Esophagus muscularis mucosa (tissue), 3 donors: Measurements from ENCODE around the gene CBL.

Experiments
- POLR2A ChIP-seq: fragments of 450-650 bp; IDR thresholded peaks from one replicate; pipeline ENCODE4 v1.6.1; 2017; ENCODE audit warnings: antibody characterized with exemption, moderate library complexity, mild to moderate bottlenecking, low read depth
- POLR2AphosphoS5 ChIP-seq, 2 donors: sonication (generic); formaldehyde crosslinking; IDR thresholded peaks; one replicate each; pipeline ENCODE4 v1.6.1; 2017; ENCODE audit warnings: antibody characterized with exemption in 2 of 2
- TF ChIP-seq, protein P1 (sequence below), 3 experiments: fragments of 200-600 bp in 2 of 3; fragments of 450-650 bp in 1 of 3; sonication (generic) in 2 of 3; IDR thresholded peaks; one replicate each; pipeline ENCODE4 v1.5.1; 2017 to 2019; ENCODE audit warnings: antibody characterized with exemption in 3 of 3, mild to moderate bottlenecking in 2 of 3, moderate library complexity in 1 of 3

- TF ChIP-seq, protein P1, sequence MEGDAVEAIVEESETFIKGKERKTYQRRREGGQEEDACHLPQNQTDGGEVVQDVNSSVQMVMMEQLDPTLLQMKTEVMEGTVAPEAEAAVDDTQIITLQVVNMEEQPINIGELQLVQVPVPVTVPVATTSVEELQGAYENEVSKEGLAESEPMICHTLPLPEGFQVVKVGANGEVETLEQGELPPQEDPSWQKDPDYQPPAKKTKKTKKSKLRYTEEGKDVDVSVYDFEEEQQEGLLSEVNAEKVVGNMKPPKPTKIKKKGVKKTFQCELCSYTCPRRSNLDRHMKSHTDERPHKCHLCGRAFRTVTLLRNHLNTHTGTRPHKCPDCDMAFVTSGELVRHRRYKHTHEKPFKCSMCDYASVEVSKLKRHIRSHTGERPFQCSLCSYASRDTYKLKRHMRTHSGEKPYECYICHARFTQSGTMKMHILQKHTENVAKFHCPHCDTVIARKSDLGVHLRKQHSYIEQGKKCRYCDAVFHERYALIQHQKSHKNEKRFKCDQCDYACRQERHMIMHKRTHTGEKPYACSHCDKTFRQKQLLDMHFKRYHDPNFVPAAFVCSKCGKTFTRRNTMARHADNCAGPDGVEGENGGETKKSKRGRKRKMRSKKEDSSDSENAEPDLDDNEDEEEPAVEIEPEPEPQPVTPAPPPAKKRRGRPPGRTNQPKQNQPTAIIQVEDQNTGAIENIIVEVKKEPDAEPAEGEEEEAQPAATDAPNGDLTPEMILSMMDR (IDR thresholded peaks at IDR 0.05): no peak
- TF ChIP-seq POLR2A (no peak), POLR2AphosphoS5 (IDR thresholded peaks at IDR 0.05) (no peak)
These were observed 135.3 kb downstream of the CBL start for GRCh38 chr11:119341222-119342022.
